HG03520 (cell line): Measurements from ENCODE around the gene NF2.

ENCODE experiments used
- ATAC-seq: cut with Tn5 transposase; IDR thresholded peaks from one replicate; pipeline ENCODE4 v1.9.1; 2021; ENCODE audit warnings: mild to moderate bottlenecking, moderate library complexity; ENCODE audit not compliant: unreplicated experiment

Gene NF2

GRCh38 chr22:29738118-29738815 lies 134.8 kb downstream of the NF2 start:
- no peak for ATAC-seq

- no peak for ATAC-seq
These were observed 136.0 kb downstream of the NF2 start for GRCh38 chr22:29739346-29739875.

- ATAC-seq = no peak
These were observed 136.8 kb downstream of the NF2 start for GRCh38 chr22:29740216-29740615.

GRCh38 chr22:29741926-29742325 lies 138.5 kb downstream of the NF2 start:
- ATAC-seq = no peak

GRCh38 chr22:29742326-29742725 lies 138.9 kb downstream of the NF2 start:
- ATAC-seq = no peak

- no peak for ATAC-seq
These were observed 141.5 kb downstream of the NF2 start for GRCh38 chr22:29744902-29745301.

- no peak for ATAC-seq
These were observed 144.4 kb downstream of the NF2 start for GRCh38 chr22:29747832-29748231.
